Activated CD4-positive, CD25-positive, alpha-beta regulatory T cell treated with anti-CD3 and anti-CD28 coated beads, Interleukin-2, amount 50 U/mL, for 24 hours (primary cell): Measurements from ENCODE around the gene LMX1B.

Experiments used
- ATAC-seq, 2 donors: fragments of 150-1000 bp; cut with Tn5 transposase; one replicate each; pipeline ENCODE4 v1.10.0; 2021; ENCODE audit warnings: mild to moderate bottlenecking in 1 of 2, moderate library complexity in 1 of 2

Gene LMX1B

DNA sequence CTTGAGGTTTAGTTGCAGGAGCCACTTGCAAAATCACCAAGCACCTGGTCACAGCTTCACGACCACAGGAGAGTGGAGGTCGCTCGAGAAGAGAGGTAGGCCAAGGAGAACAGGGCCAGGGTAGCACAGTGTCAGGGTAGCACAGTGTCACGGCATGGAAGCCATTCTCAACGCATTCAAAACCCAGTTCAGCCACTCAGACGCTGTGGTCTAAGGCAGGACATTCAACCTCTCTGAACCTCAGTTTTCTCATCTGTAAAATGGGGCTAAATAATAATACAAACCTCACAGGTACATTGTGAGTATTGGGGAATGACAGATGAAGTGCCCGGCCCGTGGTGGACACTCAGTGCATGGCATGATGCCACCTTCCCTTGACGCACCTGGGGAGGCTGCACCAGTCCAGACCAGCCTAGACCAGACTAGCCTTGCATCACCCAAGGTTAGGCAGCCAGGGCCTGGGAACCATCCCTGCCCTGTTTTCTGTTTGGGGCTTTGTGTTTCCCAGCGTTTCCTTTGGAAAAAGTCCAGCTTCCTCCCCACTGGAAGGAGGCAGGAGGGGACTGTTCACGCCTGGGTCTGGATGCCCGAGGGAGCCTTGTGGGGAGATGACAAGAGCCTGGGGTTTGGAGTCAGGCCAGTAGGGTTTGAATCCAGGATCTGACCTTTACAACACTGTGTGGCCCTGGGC is 7.8 kb upstream of the LMX1B start:
- no peak for ATAC-seq

DNA sequence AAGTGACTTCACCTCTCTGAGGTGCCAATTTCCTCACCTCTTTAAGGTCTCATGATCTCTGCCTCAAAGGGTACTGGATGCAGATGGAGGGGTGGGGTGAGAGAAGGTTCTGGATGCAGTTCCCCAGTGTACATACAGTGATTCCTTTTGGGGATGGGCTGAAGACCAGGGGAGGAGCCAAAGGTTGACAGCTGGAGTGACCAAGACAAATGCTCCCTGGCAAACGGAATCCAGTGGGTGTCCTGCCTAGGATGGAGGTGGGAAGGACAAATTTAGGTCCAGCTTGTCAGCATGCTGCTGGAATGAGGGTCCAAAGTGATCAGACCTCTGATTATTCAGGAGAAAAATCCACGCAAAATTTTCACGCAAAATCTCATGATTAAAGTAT is 7.3 kb upstream of the LMX1B start:
- ATAC-seq = no peak

DNA sequence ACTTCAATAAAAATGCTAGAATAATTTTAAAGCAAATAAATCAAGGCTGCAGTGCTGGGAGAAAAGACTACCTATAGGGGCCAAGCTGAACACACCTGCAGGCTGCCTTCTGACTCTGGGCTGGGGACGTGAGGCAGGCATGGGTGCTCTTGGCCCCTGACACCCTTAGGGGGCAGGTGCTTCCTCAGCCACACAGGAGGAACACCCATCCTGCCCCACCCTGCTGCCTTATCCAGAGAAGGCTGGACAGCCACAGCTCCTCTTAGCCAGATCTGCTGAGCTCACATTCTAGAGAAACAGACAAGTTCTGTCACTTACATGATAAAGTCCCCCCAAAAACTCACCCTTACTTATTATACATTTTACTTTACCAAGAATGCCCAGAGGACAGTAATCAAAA is 6.6 kb upstream of the LMX1B start:
- no peak for ATAC-seq

DNA sequence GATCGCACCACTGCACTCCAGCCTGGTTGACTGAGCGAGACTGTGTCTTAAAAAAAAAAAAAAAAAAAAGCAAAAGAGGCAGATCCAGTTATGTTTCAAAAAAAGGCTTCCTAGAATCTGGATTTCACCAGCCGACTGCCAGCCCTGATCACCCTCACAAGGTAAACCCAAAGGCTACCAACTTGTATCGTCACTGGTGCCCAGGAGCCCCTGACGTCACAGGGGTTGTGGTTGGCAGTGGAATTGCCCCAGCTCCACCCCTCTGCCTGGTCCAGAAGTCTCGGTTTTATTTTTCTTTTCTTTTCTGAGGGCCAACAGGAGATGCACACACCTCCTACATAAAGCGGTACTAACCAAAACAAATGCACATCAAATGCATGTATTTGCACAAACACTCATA is 6.0 kb upstream of the LMX1B start:
- no peak for ATAC-seq

DNA sequence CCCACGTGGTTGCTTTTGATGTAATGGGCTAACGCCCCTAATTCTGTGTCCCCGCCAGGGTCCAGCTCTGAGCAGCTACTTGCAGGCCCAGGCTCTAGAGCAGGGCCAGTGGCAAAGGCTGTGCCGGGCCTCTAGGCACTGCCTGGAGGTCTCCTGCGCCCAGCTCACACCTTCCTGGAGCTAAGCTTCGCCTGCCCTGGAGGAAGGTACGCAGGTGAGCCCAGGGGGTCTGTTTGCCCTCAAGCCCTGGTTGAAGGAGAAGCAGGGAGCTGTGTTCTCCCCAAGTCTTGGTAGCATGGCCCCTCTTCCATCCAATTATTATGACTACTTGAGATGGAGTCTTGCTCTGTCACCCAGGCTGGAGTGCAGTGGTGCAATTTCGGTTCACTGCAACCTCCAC is 5.2 kb upstream of the LMX1B start:
- no peak for ATAC-seq

DNA sequence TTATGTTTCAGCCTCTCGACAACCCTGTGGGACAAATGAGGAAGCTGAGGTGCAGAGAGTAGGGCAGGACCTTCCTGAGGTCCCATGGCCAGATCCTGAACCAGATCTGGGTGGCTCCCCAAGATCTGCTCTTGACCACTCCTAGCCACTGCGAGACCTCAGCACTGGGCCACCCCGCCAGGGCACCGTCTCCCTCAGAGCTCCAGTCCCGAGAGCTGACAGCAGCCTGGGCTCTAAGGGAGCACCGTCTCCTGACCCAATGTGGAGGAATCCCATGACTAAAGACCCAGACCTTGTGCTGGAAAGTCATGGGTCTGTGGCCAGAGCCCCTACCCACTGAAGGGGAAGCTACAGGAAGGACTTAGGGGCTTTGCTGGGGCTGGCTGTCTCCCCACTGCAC is 4.5 kb upstream of the LMX1B start:
- ATAC-seq = no peak

DNA sequence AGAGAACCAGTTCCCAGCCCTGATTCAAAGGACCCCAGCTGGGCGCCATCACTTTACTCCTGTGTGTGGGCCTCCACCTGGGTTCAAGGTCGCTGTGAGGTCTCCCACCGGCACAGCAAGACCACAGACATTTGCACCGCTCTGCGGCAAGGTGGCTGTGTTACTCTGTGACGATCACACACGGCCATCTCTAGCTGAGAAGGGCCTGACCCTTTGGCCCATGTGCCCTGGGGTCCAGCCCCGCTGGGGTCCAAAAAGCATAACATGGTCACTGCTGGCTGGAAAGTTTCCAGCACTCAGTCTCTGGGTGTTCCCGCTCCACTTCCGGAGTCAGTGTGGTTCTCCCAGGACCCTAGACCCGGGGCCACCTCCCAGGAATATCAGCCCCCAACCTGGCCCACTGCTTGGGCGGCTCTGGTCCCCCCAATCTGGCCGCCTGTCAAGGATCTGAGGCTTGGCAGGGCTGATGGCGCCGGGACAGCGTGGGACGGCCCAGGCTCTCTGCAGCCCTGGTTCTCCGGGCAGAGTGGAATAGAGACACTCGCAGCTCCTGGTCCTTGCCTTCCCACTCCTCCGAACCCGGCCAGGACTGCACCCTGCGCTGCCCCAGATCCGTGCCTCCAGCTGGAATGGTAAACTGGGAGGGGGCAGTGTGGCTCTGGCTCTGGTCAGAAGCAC is 3.9 kb upstream of the LMX1B start:
- no peak for ATAC-seq

DNA sequence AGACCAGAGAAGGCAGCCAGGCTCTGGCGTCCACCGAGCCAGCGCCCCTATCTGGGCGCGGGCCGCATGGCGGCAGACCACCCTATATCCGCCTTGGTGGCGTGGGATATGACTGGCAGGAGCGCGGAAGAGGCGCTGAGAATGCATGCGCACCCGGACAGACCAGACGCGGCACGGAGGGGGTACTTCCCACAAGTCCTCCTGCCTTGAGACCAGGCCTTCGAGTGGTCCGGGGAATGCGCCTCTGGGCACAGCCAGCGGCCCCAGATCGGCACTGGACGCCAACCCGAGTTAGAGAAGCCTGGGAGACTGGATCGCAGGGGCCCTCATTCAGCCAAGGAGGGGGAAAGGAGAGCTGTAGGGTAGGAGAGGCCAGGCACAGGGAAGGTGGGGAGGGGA is 2.5 kb upstream of the LMX1B start:
- ATAC-seq = peak in 1 of 2 donors; percentile 22

DNA sequence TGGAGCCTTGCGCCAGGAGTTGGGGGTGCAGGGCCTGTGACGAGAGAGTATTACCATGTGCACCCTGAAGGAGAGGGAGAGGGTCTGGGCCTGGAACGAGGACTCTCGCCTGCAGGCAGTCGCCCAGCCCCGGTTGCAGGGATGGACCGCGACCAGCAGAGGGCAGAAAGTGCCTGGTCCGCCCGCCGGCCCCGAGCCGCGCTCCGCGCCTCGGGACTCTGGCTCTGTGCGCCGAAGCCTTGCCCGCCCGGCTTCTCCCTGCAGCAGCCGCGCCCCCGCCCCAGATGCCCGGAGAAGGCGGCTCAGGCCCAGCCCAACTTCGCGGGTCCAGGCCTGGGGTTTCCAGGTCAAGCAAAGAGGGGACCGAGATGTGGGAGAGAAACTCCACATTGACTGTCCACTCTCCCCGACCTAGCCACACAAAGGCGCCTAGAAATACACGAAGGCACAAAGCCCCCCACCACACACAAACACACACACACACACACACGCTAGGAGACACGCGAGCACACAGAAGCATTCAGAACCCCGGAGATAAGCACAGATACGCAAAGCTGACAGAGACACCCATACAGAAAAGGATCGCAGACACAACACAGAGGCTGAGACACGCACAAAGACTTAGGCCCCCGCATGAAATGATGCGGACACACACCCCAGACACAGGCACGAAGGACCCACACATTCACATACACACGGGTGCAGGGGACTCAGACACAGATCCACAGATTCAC is 2.0 kb upstream of the LMX1B start:
- peak; percentile 62 to 70 for ATAC-seq

DNA sequence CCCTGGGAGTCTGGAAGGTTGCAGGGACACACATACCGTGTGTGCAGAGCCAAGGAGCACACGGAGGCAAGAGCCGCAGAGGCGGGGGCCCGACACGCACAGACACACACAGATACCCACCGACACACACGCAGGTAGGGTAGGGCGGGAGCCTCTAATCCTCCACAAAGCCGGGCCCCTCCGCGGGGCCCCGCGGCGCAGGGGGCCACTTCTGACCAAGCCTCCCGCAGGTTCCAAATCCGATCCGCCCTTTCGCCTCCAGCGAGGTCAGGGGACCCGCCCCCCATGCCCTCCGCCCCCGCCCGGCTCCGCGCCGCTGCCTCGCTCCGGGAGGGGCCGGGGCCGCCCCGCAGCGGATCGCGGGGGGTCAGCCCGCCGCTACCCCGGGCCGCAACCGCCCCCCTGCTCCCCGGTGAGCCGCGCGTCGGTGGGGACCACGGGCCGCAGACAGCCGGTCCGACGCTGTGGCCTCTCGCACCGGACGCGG is 1.4 kb upstream of the LMX1B start:
- peak in 1 of 2 donors; percentile 19 for ATAC-seq

DNA sequence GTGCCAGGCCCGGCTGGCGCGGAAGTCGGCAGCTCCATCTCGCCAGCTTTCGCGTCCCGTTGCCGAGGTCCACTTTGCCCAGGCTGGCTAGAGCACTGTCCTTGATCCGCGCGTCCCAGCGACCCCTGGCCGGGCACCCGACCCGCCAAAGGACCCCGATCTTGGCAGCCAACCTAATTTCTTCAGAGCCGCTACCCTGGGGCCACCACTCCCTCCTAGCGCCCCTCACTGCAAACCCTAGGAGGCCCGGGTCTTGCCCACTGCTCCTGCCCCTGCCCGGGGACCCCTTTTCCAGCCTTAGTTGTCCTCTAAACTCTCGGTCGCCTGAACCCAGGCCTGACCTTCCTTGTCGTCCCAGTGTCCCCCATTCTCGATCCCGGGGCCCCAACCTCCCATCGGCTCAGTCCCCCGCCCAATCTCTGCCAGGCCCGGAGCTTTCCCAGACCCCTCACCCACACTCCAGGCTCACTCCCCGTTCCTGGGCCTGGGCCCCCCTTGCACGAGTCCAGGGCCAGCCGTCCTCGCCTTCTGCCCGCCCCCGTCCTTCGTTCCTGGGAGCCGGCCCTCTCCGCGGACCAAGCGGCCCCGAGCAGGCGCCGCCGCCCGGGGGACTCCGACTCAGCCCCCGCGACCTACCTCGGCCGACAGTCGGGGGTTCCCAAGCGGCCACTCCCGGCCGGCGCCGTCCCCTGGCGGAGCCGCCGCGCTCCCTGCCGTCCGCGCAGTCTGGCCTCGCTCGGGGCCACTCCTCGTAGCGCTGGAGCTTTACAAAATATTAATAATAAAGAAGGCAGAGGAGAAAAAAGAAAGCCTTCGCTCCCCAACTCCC is 701 bp upstream of the LMX1B start:
- no peak for ATAC-seq

DNA sequence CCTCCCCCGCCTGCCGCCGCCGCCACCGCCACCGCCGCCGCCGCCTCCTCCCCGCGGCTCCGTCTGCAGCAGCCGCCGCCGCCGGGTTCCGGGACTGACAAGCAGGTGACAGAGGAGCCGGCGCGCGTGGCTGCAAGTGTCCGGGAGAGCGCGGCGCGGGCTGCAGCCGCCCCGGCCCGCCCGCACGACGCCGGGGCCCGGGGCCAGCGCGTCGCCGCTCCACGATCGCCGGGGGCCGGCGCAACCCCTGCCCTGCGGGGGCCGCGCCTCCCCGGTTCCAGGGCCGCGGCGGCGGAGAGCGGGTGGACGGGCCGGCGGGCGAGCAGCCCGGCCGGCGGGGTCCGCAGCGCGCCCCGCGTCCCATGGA is 343 bp downstream of the LMX1B start:
- no peak for ATAC-seq

DNA sequence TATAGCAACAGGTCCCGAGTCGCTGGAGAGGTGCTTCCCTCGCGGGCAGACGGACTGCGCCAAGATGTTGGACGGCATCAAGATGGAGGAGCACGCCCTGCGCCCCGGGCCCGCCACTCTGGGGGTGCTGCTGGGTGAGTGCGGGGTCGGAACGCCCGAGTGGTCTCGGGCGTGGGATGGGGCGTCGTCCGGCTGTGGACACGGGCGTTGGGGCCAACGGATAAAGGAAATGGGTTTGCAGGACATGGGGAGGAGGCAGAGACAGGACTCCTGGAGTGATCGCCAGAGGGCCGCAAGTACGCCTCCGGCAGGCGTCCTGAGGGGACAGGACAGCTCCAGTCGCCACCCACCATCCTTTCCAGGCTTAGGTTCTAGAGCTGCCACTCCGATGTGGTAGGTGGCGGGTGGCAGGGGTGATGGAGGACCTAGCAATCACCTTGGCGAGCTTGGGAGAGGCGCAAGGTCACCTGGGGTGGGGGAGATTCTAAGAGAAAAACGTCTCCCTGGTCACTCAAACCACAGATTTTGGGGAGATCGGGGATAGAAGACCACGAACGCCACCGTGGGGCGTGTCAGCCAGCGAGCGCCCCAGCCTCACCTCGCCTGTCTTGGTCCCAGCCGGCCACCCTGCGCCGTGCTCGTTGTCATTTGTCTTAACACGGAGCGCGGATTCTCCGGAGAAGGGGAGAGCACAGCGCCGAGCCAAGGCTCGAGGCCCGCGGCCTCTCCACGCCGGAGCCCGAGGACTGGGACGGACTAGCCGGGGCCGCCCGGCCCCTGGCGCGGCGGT is 922 bp downstream of the LMX1B start:
- ATAC-seq = no peak

DNA sequence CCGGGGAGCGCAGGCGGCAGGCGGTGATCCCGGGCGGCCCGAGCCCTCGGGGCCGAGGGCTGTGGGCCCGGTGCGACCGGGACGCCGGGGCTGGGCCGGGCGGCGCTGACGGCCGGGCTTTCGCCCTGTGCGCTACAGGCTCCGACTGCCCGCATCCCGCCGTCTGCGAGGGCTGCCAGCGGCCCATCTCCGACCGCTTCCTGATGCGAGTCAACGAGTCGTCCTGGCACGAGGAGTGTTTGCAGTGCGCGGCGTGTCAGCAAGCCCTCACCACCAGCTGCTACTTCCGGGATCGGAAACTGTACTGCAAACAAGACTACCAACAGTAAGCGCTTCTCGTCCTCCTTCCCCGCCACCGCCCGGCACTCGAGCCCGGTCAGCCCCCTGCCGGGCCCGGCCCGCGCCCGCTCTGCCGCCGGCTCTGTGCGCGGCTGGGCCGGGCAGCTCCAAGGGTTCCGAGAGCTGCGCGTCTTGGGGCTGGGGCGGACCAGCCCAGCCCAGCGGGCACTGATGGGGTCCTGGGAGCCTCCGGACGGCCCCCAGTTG is 1.6 kb downstream of the LMX1B start:
- no peak for ATAC-seq

DNA sequence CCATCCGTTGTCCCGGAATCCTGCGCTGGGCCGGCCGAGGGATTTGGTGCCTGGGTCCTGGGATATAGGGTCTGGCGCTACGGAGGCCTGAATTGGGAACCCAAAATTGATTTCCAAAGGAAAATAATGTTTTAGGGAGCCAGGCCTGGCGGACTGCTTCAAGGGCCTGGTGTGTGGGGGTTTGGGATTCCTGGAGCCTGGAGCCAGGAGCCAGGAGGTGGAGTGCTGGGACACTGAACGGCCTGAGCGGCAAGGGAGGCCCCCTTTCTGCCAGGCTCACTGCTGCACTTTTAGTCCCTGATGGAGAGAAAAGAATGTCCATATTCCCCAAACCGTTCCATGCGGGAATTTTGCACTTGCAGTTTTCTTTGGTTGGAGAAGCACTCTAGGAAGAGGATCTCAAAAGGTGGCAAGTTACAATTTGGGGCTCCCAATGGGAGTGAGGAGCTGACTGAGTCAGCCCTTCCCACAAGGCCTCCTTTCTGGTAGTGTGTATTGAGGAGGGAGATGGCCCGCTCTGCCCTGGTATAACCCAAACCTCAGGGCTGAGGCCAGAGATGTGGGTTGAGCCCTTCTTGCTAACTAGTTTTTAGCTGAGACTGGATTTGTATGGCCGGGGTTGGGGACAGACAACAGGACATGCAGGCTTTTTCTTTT is 2.2 kb downstream of the LMX1B start:
- no peak for ATAC-seq

DNA sequence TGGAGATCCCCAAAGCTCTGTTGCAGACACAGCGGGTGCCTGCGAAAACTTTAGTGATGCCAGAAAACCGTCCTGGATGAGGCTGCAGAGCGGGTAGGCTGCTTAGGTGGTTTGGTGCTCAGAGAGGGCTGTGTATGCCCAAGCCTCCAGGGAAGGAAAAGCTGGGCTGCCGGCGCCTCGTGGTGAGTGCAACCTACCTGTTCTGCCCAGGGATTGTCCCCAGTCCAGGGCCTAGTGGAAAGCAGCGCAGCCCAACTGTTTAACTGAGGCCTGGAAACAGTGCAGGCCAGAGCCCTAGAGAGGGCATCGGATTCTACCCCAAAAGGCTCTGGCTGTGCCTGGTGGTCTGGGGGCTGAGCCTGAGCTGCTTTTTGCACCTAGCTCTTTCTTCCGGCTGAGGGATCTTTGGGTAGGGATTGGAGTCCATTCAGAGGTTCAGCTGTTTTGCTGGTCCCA is 2.8 kb downstream of the LMX1B start:
- no peak for ATAC-seq

DNA sequence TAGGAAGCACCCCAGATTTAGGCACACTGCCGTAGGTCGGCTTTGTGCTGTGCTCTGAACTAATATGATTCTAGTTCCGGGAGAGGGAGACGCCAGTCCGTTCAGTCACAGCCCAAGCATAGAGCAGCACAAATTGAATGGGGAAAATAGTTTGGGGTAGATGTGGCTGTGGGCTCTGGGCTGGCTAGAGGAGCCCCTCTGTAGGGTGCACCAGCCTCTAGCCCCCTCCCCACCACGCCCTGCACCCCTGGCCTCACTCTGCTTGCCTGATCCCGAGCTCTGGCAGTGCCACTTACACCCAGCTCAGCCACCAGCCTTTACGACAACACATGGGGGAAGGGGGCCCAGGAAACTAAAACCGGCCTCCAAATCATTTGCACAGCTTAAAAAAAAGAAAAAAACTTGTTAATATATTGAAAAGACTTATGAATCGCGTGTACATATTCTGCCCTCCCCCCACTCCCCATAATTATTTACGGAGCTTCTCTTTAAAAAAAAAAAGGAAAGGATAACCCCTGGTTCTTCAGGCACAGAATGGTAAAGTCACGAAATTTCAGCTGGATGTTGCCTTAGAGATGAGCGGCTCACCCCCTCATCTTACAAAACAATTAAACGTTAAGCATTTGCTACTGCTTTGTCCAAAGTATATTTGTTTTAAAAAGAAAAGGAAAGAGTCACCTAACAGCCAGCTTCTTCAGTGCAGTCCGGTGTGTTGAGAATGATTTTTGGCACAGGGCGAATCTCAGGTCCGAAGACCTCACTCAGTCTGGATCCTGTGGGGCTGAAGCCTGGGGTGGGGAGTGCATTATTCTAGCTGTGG is 3.5 kb downstream of the LMX1B start:
- no peak for ATAC-seq

DNA sequence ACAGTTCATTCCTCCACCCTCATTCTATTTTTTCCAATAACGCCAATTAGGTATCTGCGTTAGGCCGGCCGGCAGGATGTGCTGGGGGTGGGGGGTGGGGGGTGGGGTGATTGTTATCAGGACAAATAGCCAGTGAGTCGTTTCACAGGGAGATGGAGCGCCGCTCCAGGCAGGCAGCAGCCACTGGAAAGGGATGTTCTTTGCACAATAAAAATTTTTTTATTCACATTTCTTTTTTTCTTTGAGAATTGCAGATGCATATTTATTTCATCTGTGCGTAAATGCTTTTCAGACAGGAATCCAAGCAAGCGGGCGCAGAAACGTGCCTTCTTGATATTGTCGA is 4.1 kb downstream of the LMX1B start:
- no peak for ATAC-seq

DNA sequence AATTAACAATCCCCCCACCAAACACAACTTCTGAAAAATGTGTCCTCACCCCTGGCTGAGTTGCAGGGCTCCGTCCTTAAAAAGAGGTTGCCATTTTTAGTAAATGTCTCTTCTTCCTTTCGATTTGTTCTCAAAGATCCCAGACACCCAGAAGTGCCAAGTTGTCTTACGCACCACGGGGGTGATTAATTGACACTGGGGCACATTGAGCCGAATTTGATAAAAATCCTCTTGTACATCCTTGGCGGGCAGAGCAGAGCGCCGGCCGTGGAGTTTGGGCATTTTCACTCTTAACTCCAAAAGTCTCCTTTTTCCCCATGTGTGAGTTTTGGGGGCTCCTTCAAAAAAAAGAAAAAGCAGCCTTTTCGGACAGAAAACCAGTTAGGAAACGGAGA is 4.5 kb downstream of the LMX1B start:
- ATAC-seq = no peak

DNA sequence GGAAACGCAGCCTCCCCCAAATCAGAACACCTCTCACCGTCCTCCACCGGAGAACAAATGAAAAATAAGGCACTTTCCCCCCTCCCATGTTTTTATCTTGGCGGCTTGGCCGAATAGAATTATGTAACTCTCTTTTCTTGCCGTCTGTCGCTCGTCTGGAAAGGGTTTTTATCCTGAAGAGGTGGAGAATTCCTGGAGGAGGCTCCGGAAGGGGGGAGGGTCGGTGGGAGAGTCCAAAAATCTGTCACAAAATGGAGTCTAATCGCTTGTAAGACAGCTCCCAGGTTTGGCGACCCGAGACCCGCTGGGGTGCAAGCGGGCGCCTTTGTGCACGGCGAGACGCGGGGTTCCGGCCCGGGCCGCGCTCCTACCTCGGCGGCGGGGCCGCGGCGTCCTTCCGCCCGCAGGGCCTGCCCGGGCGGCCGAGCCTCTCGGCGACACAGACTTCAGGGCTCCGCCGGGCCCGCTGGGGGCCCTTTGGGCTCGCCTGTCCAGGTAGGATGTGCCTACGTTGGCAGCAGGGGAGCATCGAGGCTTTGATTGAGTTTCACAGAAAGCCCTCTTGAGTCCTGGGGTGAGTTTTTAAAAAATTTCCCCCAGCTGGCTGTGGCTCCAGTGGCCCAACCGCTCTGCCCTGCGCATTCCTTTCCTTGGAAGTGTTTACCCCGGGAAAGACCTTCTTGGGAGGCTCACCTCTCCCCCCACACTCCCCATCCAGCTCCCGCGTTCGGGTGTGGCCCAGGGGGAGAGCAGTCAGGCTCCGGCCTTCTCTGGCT is 5.0 kb downstream of the LMX1B start:
- no peak for ATAC-seq
